HepG2 (cell line): ENCODE data around the gene ZDHHC14. TPM values are rescaled to one million over a fixed set of nuclear protein-coding genes. Genes with fewer than 3 reads are reported as not detected.

Experiments
- ATAC-seq: fragments of 200-7000 bp; cut with Tn5 transposase; 3 replicates; pipeline ENCODE4 v1.9.1; 2020; ENCODE audit warnings: mild to moderate bottlenecking, moderate library complexity
- BruUV-seq: library from RNA; stranded (reverse); fragments of 400-500 nt; replicated peaks from 2 replicates; lab custom pipeline; 2021; lab: Mats Ljungman, UMichigan
- CTCF ChIA-PET: fragments of 300-600 bp; formaldehyde crosslinking; extraction: SDS; loops from one replicate; lab custom pipeline; 2021; ENCODE audit warnings: low total read pairs, inconsistent platforms, low intra/inter-chr PET ratio; lab: Yijun Ruan, JAX
- POLR2A ChIA-PET: fragments of 350-600 bp; sonication (Branson Sonifier 250); formaldehyde crosslinking; loops from one replicate; lab custom pipeline; 2020; ENCODE audit warnings: antibody characterized with exemption, inconsistent platforms; lab: Yijun Ruan, JAX
- DNase-seq: peaks from one replicate; pipeline ENCODE4 v3.0.0-alpha.2; 2015; ENCODE audit warnings: low spot score
- FAIRE-seq: peaks from 3 replicates; lab custom pipeline; 2011; peaks lifted over from hg19 to GRCh38; lab: Jason Lieb, UNC
- H2AFZ ChIP-seq: one replicate; pipeline ENCODE4 v1.6.1; 2011; ENCODE audit warnings: low read length, inconsistent platforms
- H3K27ac ChIP-seq: fragments of 300-600 bp; 3 replicates; pipeline ENCODE4 v1.8.0; 2011; ENCODE audit warnings: mixed run types, mild to moderate bottlenecking, mixed read lengths, low read length, inconsistent platforms; ENCODE audit not compliant: insufficient read depth; ENCODE audit errors: extremely low read length
- H3K27me3 ChIP-seq, 2 experiments: fragments of 200-600 bp in 1 of 2; 2 replicates in 1 of 2; 3 replicates in 1 of 2; pipeline versions ENCODE4 v1.6.0 to v1.8.0; 2011; ENCODE audit warnings: low read length in 2 of 2, mild to moderate bottlenecking in 2 of 2, moderate library complexity in 2 of 2, inconsistent platforms in 1 of 2; ENCODE audit not compliant: insufficient read depth in 2 of 2, control insufficient read depth in 1 of 2
- H3K36me3 ChIP-seq, 2 experiments: fragments of 200-600 bp in 1 of 2; replicated peaks in 1 of 2; 2 replicates in 1 of 2; 3 replicates in 1 of 2; pipeline versions ENCODE4 v1.5.1 to v1.8.0; 2011; ENCODE audit warnings: low read length in 2 of 2, inconsistent platforms in 1 of 2; ENCODE audit not compliant: insufficient read depth in 2 of 2, control insufficient read depth in 1 of 2
- H3K4me1 ChIP-seq: 2 replicates; pipeline ENCODE4 v1.5.1; 2012; ENCODE audit warnings: low read length, inconsistent platforms; ENCODE audit not compliant: insufficient read depth
- H3K4me2 ChIP-seq: 2 replicates; pipeline ENCODE4 v1.6.0; 2011; ENCODE audit warnings: low read depth, low read length, inconsistent platforms
- H3K4me3 ChIP-seq, 3 experiments: fragments of 200-600 bp in 1 of 3; sonication (generic), shearing (Covaris generic) in 1 of 3; replicated peaks in 1 of 3; 2 replicates each; pipeline ENCODE4 v1.5.1; 2011 to 2016; ENCODE audit warnings: low read length in 3 of 3, inconsistent platforms in 2 of 3, low read depth in 2 of 3, mild to moderate bottlenecking in 2 of 3, control low read depth in 1 of 3, mixed read lengths in 1 of 3; ENCODE audit not compliant: insufficient read depth in 1 of 3
- H3K79me2 ChIP-seq: one replicate; pipeline ENCODE4 v1.6.1; 2011; ENCODE audit warnings: low read length, inconsistent platforms; ENCODE audit not compliant: insufficient read depth
- H3K9ac ChIP-seq: 2 replicates; pipeline ENCODE4 v1.6.0; 2011; ENCODE audit warnings: mild to moderate bottlenecking, low read depth, low read length, inconsistent platforms; ENCODE audit not compliant: insufficient read depth
- H3K9me3 ChIP-seq: 2 replicates; pipeline ENCODE4 v1.5.1; 2012; ENCODE audit warnings: mild to moderate bottlenecking, low read length
- H4K20me1 ChIP-seq: 2 replicates; pipeline ENCODE4 v1.6.0; 2011; ENCODE audit warnings: inconsistent platforms, mild to moderate bottlenecking, low read length, moderate library complexity; ENCODE audit not compliant: insufficient read depth
- ERF ChIP-seq: IDR thresholded peaks from 2 replicates; pipeline ENCODE4 v1.6.1; 2018; ENCODE audit warnings: missing biosample characterization, missing genetic modification reagents
- FIP1L1 ChIP-seq: fragments of 200-400 bp; formaldehyde crosslinking; IDR thresholded peaks from 2 replicates; pipeline ENCODE4 v1.6.1; 2018; ENCODE audit warnings: low read depth, mild to moderate bottlenecking, low read length, moderate library complexity, borderline replicate concordance; ENCODE audit not compliant: insufficient read depth
- GATAD2A ChIP-seq: IDR thresholded peaks from 2 replicates; pipeline ENCODE4 v1.6.1; 2016
- HES4 ChIP-seq: sonication (generic); formaldehyde crosslinking; IDR thresholded peaks from 2 replicates; pipeline ENCODE4 v1.9.0; 2021; ENCODE audit warnings: mild to moderate bottlenecking, missing genetic modification reagents, borderline replicate concordance
- JUNB ChIP-seq: sonication (generic); formaldehyde crosslinking; IDR thresholded peaks from 2 replicates; pipeline ENCODE4 v1.8.0; 2022; ENCODE audit warnings: missing genetic modification reagents, mild to moderate bottlenecking, borderline replicate concordance
- KLF16 ChIP-seq, 2 experiments: sonication (generic) in 1 of 2; formaldehyde crosslinking in 1 of 2; IDR thresholded peaks; 2 replicates each; pipeline versions ENCODE4 v1.6.1 to v1.8.0; 2016 to 2023; ENCODE audit warnings: missing genetic modification reagents in 2 of 2, missing compliant biosample characterization in 1 of 2
- MXD4 ChIP-seq: IDR thresholded peaks from 2 replicates; pipeline ENCODE4 v1.6.1; 2016; ENCODE audit warnings: mild to moderate bottlenecking, missing biosample characterization, missing genetic modification reagents
- MYC ChIP-seq: sonication (generic); formaldehyde crosslinking; IDR thresholded peaks from 2 replicates; pipeline ENCODE4 v1.9.0; 2021; ENCODE audit warnings: missing genetic modification reagents, borderline replicate concordance
- NFE2L2 ChIP-seq: fragments of 150-350 bp; IDR thresholded peaks from 2 replicates; pipeline ENCODE4 v1.6.1; 2014; ENCODE audit warnings: low read length
- SYNCRIP ChIP-seq: fragments of 200-400 bp; formaldehyde crosslinking; IDR thresholded peaks from 2 replicates; pipeline ENCODE4 v1.6.1; 2018; ENCODE audit warnings: mild to moderate bottlenecking, low read depth, low read length; ENCODE audit not compliant: insufficient read depth
- TAF15 ChIP-seq: fragments of 200-400 bp; formaldehyde crosslinking; IDR thresholded peaks from one replicate; pipeline ENCODE4 v1.6.1; 2018; ENCODE audit warnings: mild to moderate bottlenecking, low read depth, low read length; ENCODE audit not compliant: poor library complexity, severe bottlenecking
- ZNF350 ChIP-seq: sonication (generic); formaldehyde crosslinking; IDR thresholded peaks from 2 replicates; pipeline ENCODE4 v1.4.0; 2020; ENCODE audit warnings: mild to moderate bottlenecking, low read depth, missing genetic modification reagents, borderline replicate concordance
- ZNF670 ChIP-seq: sonication (generic); formaldehyde crosslinking; IDR thresholded peaks from 2 replicates; pipeline ENCODE4 v1.8.0; 2022; ENCODE audit warnings: mild to moderate bottlenecking, missing genetic modification reagents, borderline replicate concordance
- ZNF709 ChIP-seq: sonication (generic); formaldehyde crosslinking; IDR thresholded peaks from 2 replicates; pipeline ENCODE4 v1.5.0; 2020; ENCODE audit warnings: mild to moderate bottlenecking, missing genetic modification reagents
- ZNF746 ChIP-seq: sonication (generic); formaldehyde crosslinking; IDR thresholded peaks from 2 replicates; pipeline ENCODE4 v1.8.0; 2022; ENCODE audit warnings: mild to moderate bottlenecking, missing genetic modification reagents
- ZNF782 ChIP-seq: sonication (generic); formaldehyde crosslinking; IDR thresholded peaks from 2 replicates; pipeline ENCODE4 v1.4.0; 2020; ENCODE audit warnings: missing genetic modification reagents, mild to moderate bottlenecking, borderline replicate concordance
- ZNF788 ChIP-seq: sonication (generic); formaldehyde crosslinking; IDR thresholded peaks from 2 replicates; pipeline ENCODE4 v1.5.0; 2020; ENCODE audit warnings: mild to moderate bottlenecking, missing genetic modification reagents, borderline replicate concordance
- ZSCAN9 ChIP-seq: IDR thresholded peaks from 2 replicates; pipeline ENCODE4 v1.6.1; 2016; ENCODE audit warnings: borderline replicate concordance
- WGBS: methylation state at CpG from one replicate; pipeline ENCODE4 v1.1.6; 2017; ENCODE audit warnings: low lambda C conversion rate; 5-methylcytosine and 5-hydroxymethylcytosine counted together
- in situ Hi-C: cut with HindIII; loops from 2 replicates; pipeline ENCODE4 v1.10.0; 2017; ENCODE audit warnings: low pct_unique_long_range_greater_than_20kb; ENCODE audit not compliant: extremely low pct_ligation_motif_present
- intact Hi-C: fragments of 100-400 bp; cut with micrococcal nuclease; formaldehyde crosslinking; loops from one replicate; pipeline ENCODE4 v1.10.0; 2022; ENCODE audit not compliant: unreplicated experiment
- polyA plus RNA-seq, 8 experiments: library from polyadenylated mRNA; depleted of rRNA in 3 of 8; stranded (reverse) in 7 of 8; unstranded in 1 of 8; fragments of >200 nt; fragmentation: Illumina TruSeq in 4 of 8; extraction: Trizol in 4 of 8; gene quantifications; 2 replicates each; pipeline versions ENCODE4 v1.2.1 to v1.2.3, GENCODE V29; 2011 to 2016; ENCODE audit warnings: low read depth in 4 of 8, missing spikeins in 1 of 8, mixed read lengths in 1 of 8; ENCODE audit not compliant: insufficient read depth in 1 of 8
- total RNA-seq, 5 experiments: library from RNA; depleted of rRNA; stranded (reverse); fragments of >200 nt; fragmentation: Illumina TruSeq; extraction: Trizol; gene quantifications; 2 replicates each; pipeline ENCODE4 v1.2.3, GENCODE V29; 2016; ENCODE audit warnings: low read depth in 1 of 5
- TF ChIP-seq, protein P1 (sequence below): sonication (generic); formaldehyde crosslinking; IDR thresholded peaks from 2 replicates; pipeline ENCODE4 v1.4.0; 2020; ENCODE audit warnings: missing genetic modification reagents, borderline replicate concordance
- TF ChIP-seq, protein P2 (sequence below): IDR thresholded peaks from 2 replicates; pipeline ENCODE4 v1.6.1; 2016; ENCODE audit warnings: low read depth, control low read depth

Gene ZDHHC14
- total and polyA plus RNA-seq, 2 of the 13 experiments (the other 11 are each of a cell fraction or from before 2014, with no cell fraction given), result 3.7 to 9.5 TPM

DNA sequence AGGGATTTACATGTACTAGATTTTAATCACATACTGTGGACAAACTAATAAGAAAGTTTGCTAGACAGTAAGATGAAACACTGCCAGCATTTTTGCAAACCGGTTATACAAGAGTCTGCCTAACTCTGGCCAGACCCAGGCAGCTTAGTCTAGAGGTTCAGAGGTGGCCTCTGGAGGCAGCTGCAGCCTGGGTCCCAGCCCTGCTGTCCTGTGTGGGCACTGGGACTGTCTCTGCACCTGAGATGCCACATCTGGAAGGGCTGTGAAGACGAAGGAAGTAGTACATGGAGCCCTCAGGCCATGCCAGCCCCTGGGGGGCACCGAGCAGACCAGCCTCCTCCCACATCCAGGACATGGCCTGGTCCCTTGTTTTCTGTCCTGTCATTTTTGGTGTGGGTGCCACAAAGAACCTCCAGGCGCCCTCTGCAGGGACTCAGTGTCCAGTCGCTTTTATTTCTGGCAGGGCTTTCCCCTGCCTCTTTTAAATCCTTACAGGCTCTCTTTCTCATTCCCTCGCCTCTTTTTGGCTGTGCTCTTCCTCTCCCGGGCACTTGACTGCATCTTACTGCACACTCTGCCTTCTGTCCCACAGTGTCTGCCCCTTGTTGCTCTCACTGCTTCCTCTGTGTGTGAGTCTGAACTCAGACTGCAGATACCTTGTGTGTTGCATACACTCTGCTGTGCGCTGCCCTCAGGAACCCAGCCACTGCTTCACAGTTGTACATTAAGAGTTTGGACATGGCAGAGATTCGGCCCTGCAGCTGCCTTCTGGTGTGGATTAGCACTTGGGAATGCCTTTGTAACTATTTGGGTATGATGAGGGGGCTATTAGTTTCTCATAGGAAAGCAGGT, 216.7 kb downstream of the ZDHHC14 start:
- Histone ChIP-seq H4K20me1 (no peaks in the 10 kb centered on the region), H3K4me1 (peaks cover 9% of the 10 kb centered on the region; the same call in 1 of the 2 replicates), H3K36me3 (peaks cover 3 to 4% of the 10 kb centered on the region in 2 experiments; a peak in 2 of 5 replicates), H3K4me2 (no peak overlapping the region), H3K9ac (no peak overlapping the region), H3K79me2 (no peaks in the 10 kb centered on the region), H3K4me3 (no peak overlapping the region), H2AFZ (no peak overlapping the region), H3K9me3 (no peaks in the 10 kb centered on the region), H3K27ac (no peak overlapping the region), H3K27me3 (no peaks in the 10 kb centered on the region)
- intact Hi-C loops (loop anchor here (1.0 to 2.0 kb wide), 5 partner anchors 57 to 283 kb away; no protein-coding TSS in a partner anchor), in situ Hi-C loops (no loop called here)
- no TSS peak for BruUV-seq
- ChIA-PET POLR2A (interaction anchor here (1.4 to 1.6 kb wide), 2 partner anchors 65 to 66 kb away, joined by 3 to 4 read pairs; no protein-coding TSS in a partner anchor), CTCF (interaction anchor here (1.7 to 1.8 kb wide), 2 partner anchors 173 to 283 kb away, joined by 3 to 15 read pairs; no protein-coding TSS in a partner anchor)
- FAIRE-seq (peak; percentile 68), DNase-seq (peak; percentile 56), ATAC-seq (peak; percentile 90)
- whole genome bisulfite sequencing, result 35% methylated on average over 7 of the region's 9 CpGs
- TF ChIP-seq SYNCRIP (no peak), ZNF746 (0 out of 2 replicates have a peak, but pooled peaks have one; percentile 36), ZNF709 (CRISPR knock-in tag) (no peak), FIP1L1 (no peak), ZNF350 (CRISPR knock-in tag) (0 out of 2 replicates have a peak, but pooled peaks have one; percentile 50), NFE2L2 (no peak), ZNF788 (CRISPR knock-in tag) (0 out of 2 replicates have a peak, but pooled peaks have one; percentile 33), HES4 (no peak), JUNB (CRISPR knock-in tag) (no peak), ERF (CRISPR knock-in tag) (0 out of 2 replicates have a peak, but pooled peaks have one; percentile 50), GATAD2A (CRISPR knock-in tag) (no peak), ZSCAN9 (CRISPR knock-in tag) (no peak), KLF16 (CRISPR knock-in tag; IDR thresholded peaks at IDR 0.05) (no peak), MYC (CRISPR knock-in tag) (no peak), TAF15 (no peak), MXD4 (CRISPR knock-in tag) (no peak), ZNF782 (no peak), ZNF670 (CRISPR knock-in tag) (no peak)
- TF ChIP-seq, protein P1, sequence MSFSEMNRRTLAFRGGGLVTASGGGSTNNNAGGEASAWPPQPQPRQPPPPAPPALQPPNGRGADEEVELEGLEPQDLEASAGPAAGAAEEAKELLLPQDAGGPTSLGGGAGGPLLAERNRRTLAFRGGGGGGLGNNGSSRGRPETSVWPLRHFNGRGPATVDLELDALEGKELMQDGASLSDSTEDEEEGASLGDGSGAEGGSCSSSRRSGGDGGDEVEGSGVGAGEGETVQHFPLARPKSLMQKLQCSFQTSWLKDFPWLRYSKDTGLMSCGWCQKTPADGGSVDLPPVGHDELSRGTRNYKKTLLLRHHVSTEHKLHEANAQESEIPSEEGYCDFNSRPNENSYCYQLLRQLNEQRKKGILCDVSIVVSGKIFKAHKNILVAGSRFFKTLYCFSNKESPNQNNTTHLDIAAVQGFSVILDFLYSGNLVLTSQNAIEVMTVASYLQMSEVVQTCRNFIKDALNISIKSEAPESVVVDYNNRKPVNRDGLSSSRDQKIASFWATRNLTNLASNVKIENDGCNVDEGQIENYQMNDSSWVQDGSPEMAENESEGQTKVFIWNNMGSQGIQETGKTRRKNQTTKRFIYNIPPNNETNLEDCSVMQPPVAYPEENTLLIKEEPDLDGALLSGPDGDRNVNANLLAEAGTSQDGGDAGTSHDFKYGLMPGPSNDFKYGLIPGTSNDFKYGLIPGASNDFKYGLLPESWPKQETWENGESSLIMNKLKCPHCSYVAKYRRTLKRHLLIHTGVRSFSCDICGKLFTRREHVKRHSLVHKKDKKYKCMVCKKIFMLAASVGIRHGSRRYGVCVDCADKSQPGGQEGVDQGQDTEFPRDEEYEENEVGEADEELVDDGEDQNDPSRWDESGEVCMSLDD (CRISPR knock-in tag), result no peak
- TF ChIP-seq, protein P2, sequence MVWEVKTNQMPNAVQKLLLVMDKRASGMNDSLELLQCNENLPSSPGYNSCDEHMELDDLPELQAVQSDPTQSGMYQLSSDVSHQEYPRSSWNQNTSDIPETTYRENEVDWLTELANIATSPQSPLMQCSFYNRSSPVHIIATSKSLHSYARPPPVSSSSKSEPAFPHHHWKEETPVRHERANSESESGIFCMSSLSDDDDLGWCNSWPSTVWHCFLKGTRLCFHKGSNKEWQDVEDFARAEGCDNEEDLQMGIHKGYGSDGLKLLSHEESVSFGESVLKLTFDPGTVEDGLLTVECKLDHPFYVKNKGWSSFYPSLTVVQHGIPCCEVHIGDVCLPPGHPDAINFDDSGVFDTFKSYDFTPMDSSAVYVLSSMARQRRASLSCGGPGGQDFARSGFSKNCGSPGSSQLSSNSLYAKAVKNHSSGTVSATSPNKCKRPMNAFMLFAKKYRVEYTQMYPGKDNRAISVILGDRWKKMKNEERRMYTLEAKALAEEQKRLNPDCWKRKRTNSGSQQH (CRISPR knock-in tag), result no peak
